HepG2 (cell line): Measurements from ENCODE around the gene STK32C. TPM values are rescaled to one million over a fixed set of nuclear protein-coding genes. Genes with fewer than 3 reads are reported as not detected.

ENCODE experiments used
- ATAC-seq: fragments of 200-7000 bp; cut with Tn5 transposase; 3 replicates; pipeline ENCODE4 v1.9.1; 2020; ENCODE audit warnings: mild to moderate bottlenecking, moderate library complexity
- BruUV-seq: library from RNA; stranded (reverse); fragments of 400-500 nt; replicated peaks from 2 replicates; lab custom pipeline; 2021; lab: Mats Ljungman, UMichigan
- CTCF ChIA-PET: fragments of 300-600 bp; formaldehyde crosslinking; extraction: SDS; loops from one replicate; lab custom pipeline; 2021; ENCODE audit warnings: low total read pairs, inconsistent platforms, low intra/inter-chr PET ratio; lab: Yijun Ruan, JAX
- POLR2A ChIA-PET: fragments of 350-600 bp; sonication (Branson Sonifier 250); formaldehyde crosslinking; loops from one replicate; lab custom pipeline; 2020; ENCODE audit warnings: antibody characterized with exemption, inconsistent platforms; lab: Yijun Ruan, JAX
- DNase-seq: peaks from one replicate; pipeline ENCODE4 v3.0.0-alpha.2; 2015; ENCODE audit warnings: low spot score
- FAIRE-seq: peaks from 3 replicates; lab custom pipeline; 2011; peaks lifted over from hg19 to GRCh38; lab: Jason Lieb, UNC
- H2AFZ ChIP-seq: one replicate; pipeline ENCODE4 v1.6.1; 2011; ENCODE audit warnings: low read length, inconsistent platforms
- H3K27ac ChIP-seq: fragments of 300-600 bp; 3 replicates; pipeline ENCODE4 v1.8.0; 2011; ENCODE audit warnings: mixed run types, mild to moderate bottlenecking, mixed read lengths, low read length, inconsistent platforms; ENCODE audit not compliant: insufficient read depth; ENCODE audit errors: extremely low read length
- H3K27me3 ChIP-seq, 2 experiments: fragments of 200-600 bp in 1 of 2; 2 replicates in 1 of 2; 3 replicates in 1 of 2; pipeline versions ENCODE4 v1.6.0 to v1.8.0; 2011; ENCODE audit warnings: low read length in 2 of 2, mild to moderate bottlenecking in 2 of 2, moderate library complexity in 2 of 2, inconsistent platforms in 1 of 2; ENCODE audit not compliant: insufficient read depth in 2 of 2, control insufficient read depth in 1 of 2
- H3K36me3 ChIP-seq, 2 experiments: fragments of 200-600 bp in 1 of 2; replicated peaks in 1 of 2; 2 replicates in 1 of 2; 3 replicates in 1 of 2; pipeline versions ENCODE4 v1.5.1 to v1.8.0; 2011; ENCODE audit warnings: low read length in 2 of 2, inconsistent platforms in 1 of 2; ENCODE audit not compliant: insufficient read depth in 2 of 2, control insufficient read depth in 1 of 2
- H3K4me1 ChIP-seq: 2 replicates; pipeline ENCODE4 v1.5.1; 2012; ENCODE audit warnings: low read length, inconsistent platforms; ENCODE audit not compliant: insufficient read depth
- H3K4me2 ChIP-seq: 2 replicates; pipeline ENCODE4 v1.6.0; 2011; ENCODE audit warnings: low read depth, low read length, inconsistent platforms
- H3K4me3 ChIP-seq, 3 experiments: fragments of 200-600 bp in 1 of 3; sonication (generic), shearing (Covaris generic) in 1 of 3; replicated peaks in 1 of 3; 2 replicates each; pipeline ENCODE4 v1.5.1; 2011 to 2016; ENCODE audit warnings: low read length in 3 of 3, inconsistent platforms in 2 of 3, low read depth in 2 of 3, mild to moderate bottlenecking in 2 of 3, control low read depth in 1 of 3, mixed read lengths in 1 of 3; ENCODE audit not compliant: insufficient read depth in 1 of 3
- H3K79me2 ChIP-seq: one replicate; pipeline ENCODE4 v1.6.1; 2011; ENCODE audit warnings: low read length, inconsistent platforms; ENCODE audit not compliant: insufficient read depth
- H3K9ac ChIP-seq: 2 replicates; pipeline ENCODE4 v1.6.0; 2011; ENCODE audit warnings: mild to moderate bottlenecking, low read depth, low read length, inconsistent platforms; ENCODE audit not compliant: insufficient read depth
- H3K9me3 ChIP-seq: 2 replicates; pipeline ENCODE4 v1.5.1; 2012; ENCODE audit warnings: mild to moderate bottlenecking, low read length
- H4K20me1 ChIP-seq: 2 replicates; pipeline ENCODE4 v1.6.0; 2011; ENCODE audit warnings: inconsistent platforms, mild to moderate bottlenecking, low read length, moderate library complexity; ENCODE audit not compliant: insufficient read depth
- JARID2 ChIP-seq: sonication (generic); formaldehyde crosslinking; IDR thresholded peaks from 2 replicates; pipeline ENCODE4 v1.8.1; 2023; ENCODE audit warnings: missing genetic modification reagents, inconsistent platforms; ENCODE audit not compliant: insufficient replicate concordance
- LCORL ChIP-seq, 2 experiments: fragments of 450-650 bp in 1 of 2; sonication (generic) in 1 of 2; formaldehyde crosslinking in 1 of 2; IDR thresholded peaks; 2 replicates each; pipeline versions ENCODE4 v1.5.0 to v1.6.1; 2017 to 2020; ENCODE audit warnings: antibody characterized with exemption in 1 of 2, missing genetic modification reagents in 1 of 2
- POGK ChIP-seq: sonication (generic); formaldehyde crosslinking; conservative IDR thresholded peaks from 2 replicates; pipeline ENCODE4 v1.8.0; 2022; ENCODE audit warnings: mild to moderate bottlenecking, moderate library complexity, missing genetic modification reagents
- SNAPC2 ChIP-seq: sonication (generic); formaldehyde crosslinking; IDR thresholded peaks from 2 replicates; pipeline ENCODE4 v1.8.1; 2022; ENCODE audit warnings: mild to moderate bottlenecking, missing genetic modification reagents
- ZNF138 ChIP-seq: sonication (generic); formaldehyde crosslinking; IDR thresholded peaks from 2 replicates; pipeline ENCODE4 v1.5.0; 2020; ENCODE audit warnings: mild to moderate bottlenecking, low read depth, missing genetic modification reagents
- ZNF318 ChIP-seq: sonication (generic); formaldehyde crosslinking; IDR thresholded peaks from 2 replicates; pipeline ENCODE4 v1.4.0; 2020; ENCODE audit warnings: mild to moderate bottlenecking, missing genetic modification reagents
- ZNF550 ChIP-seq: sonication (generic); formaldehyde crosslinking; IDR thresholded peaks from 2 replicates; pipeline ENCODE4 v1.4.0; 2020; ENCODE audit warnings: mild to moderate bottlenecking, missing genetic modification reagents, borderline replicate concordance
- WGBS: methylation state at CpG from one replicate; pipeline ENCODE4 v1.1.6; 2017; ENCODE audit warnings: low lambda C conversion rate; 5-methylcytosine and 5-hydroxymethylcytosine counted together
- in situ Hi-C: cut with HindIII; loops from 2 replicates; pipeline ENCODE4 v1.10.0; 2017; ENCODE audit warnings: low pct_unique_long_range_greater_than_20kb; ENCODE audit not compliant: extremely low pct_ligation_motif_present
- intact Hi-C: fragments of 100-400 bp; cut with micrococcal nuclease; formaldehyde crosslinking; loops from one replicate; pipeline ENCODE4 v1.10.0; 2022; ENCODE audit not compliant: unreplicated experiment
- polyA plus RNA-seq, 8 experiments: library from polyadenylated mRNA; depleted of rRNA in 3 of 8; stranded (reverse) in 7 of 8; unstranded in 1 of 8; fragments of >200 nt; fragmentation: Illumina TruSeq in 4 of 8; extraction: Trizol in 4 of 8; gene quantifications; 2 replicates each; pipeline versions ENCODE4 v1.2.1 to v1.2.3, GENCODE V29; 2011 to 2016; ENCODE audit warnings: low read depth in 4 of 8, missing spikeins in 1 of 8, mixed read lengths in 1 of 8; ENCODE audit not compliant: insufficient read depth in 1 of 8
- total RNA-seq, 5 experiments: library from RNA; depleted of rRNA; stranded (reverse); fragments of >200 nt; fragmentation: Illumina TruSeq; extraction: Trizol; gene quantifications; 2 replicates each; pipeline ENCODE4 v1.2.3, GENCODE V29; 2016; ENCODE audit warnings: low read depth in 1 of 5

STK32C gene
- total and polyA plus RNA-seq, 2 of the 13 experiments (the other 11 are each of a cell fraction or from before 2014, with no cell fraction given) = 10.9 to 19.4 TPM

DNA sequence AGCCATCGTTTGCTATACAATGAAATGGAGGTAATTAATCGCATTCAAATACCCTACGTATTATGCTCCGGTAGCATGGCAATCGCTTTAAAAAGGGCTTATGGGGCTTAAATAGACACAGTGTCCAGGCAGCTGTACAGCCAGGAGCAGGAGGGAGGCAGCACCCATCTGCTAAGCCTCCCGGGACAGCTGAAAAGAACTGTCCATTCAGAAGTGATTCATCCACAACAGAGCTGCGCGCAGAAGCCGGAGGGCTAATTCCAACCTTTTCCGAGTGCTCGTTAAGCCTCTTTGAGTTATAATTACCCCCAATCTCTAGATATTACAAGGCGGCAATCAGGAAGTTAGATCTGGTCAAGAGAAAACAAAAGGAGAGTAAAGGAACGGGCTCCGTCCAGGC is 62.7 kb downstream of the STK32C start (continued):
- TF ChIP-seq ZNF318 (CRISPR knock-in tag) = no peak
- no peak for TF ChIP-seq JARID2
- TF ChIP-seq LCORL (IDR thresholded peaks at IDR 0.05) = no peak
- TF ChIP-seq LCORL (CRISPR knock-in tag; IDR thresholded peaks at IDR 0.05) = no peak
- TF ChIP-seq SNAPC2 = no peak

- Histone ChIP-seq H4K20me1 (no peaks in the 10 kb centered on the region), H3K4me3 (no peak overlapping the region), H3K4me1 (no peaks in the 10 kb centered on the region), H3K9me3 (no peaks in the 10 kb centered on the region), H3K4me2 (no peak overlapping the region), H3K27me3 (no peaks in the 10 kb centered on the region), H3K79me2 (no peaks in the 10 kb centered on the region), H3K27ac (no peak overlapping the region), H2AFZ (no peak overlapping the region), H3K36me3 (no peaks in the 10 kb centered on the region), H3K9ac (no peak overlapping the region)
- FAIRE-seq (no peak), ATAC-seq (no peak), DNase-seq (no peak)
- no peak for TF ChIP-seq ZNF138
- no peak for TF ChIP-seq POGK (CRISPR knock-in tag)
- no peak for TF ChIP-seq ZNF550 (CRISPR knock-in tag)
- ChIA-PET CTCF (no interaction called here), POLR2A (no interaction called here)
- WGBS = 92% methylated on average over 6 of the region's 11 CpGs
- intact Hi-C loops (no loop called here), in situ Hi-C loops (no loop called here)
- BruUV-seq = no TSS peak
Measured at GRCh38 chr10:132243626-132244025, 64.1 kb downstream of the STK32C start.
